Peyer's patch (tissue), 4 donors: ENCODE data around the gene USP33.

Experiments
- CTCF ChIP-seq, 6 experiments: fragments of 450-650 bp in 4 of 6; fragments of 200-600 bp in 2 of 6; sonication (generic) in 1 of 6; IDR thresholded peaks; one replicate each; pipeline ENCODE4 v1.5.1; 2017 to 2019; ENCODE audit warnings: antibody characterized with exemption in 6 of 6, mild to moderate bottlenecking in 3 of 6, moderate library complexity in 1 of 6
- POLR2A ChIP-seq, 2 donors: fragments of 450-650 bp; IDR thresholded peaks; one replicate each; pipeline ENCODE4 v1.5.1; 2017; ENCODE audit warnings: antibody characterized with exemption in 2 of 2, mild to moderate bottlenecking in 2 of 2, moderate library complexity in 2 of 2

DNA sequence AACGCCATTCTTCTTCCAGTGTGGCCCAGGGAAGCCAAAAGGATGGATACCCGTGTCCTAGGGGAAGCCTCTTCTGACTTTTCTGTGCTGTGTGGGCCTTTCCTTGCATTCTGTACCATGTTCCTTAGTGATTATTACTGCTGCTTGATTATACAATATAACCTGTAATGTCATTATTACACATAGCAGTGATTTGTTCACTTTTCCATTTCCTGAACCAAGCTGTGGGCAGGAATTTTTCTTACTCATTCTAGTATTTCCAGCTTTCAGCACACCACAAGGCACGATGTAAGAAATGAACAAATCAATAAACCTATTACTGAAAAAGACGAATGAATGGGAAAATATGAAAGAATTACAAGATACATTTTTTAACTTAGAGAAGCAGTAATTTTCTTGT is 8.4 kb upstream of the USP33 start:
- no peak for TF ChIP-seq CTCF (IDR thresholded peaks at IDR 0.05)
- TF ChIP-seq POLR2A (IDR thresholded peaks at IDR 0.05) = no peak
